ENCODE measurements around the gene ABCC3.

GRCh38 chr17:50607522-50608175, 27.0 kb upstream of the ABCC3 start:
- TF ChIP-seq POLR2A (IDR thresholded peaks at IDR 0.05) (no peak), POLR2AphosphoS5 (IDR thresholded peaks at IDR 0.05) (no peak), CTCF (IDR thresholded peaks at IDR 0.05) (no peak)

Measured in stomach (tissue), 4 donors.